ENCODE results near the gene DOCK9. TPM values are rescaled to one million over a fixed set of nuclear protein-coding genes. Genes with fewer than 3 reads are reported as not detected.

DOCK9 gene, protein sequence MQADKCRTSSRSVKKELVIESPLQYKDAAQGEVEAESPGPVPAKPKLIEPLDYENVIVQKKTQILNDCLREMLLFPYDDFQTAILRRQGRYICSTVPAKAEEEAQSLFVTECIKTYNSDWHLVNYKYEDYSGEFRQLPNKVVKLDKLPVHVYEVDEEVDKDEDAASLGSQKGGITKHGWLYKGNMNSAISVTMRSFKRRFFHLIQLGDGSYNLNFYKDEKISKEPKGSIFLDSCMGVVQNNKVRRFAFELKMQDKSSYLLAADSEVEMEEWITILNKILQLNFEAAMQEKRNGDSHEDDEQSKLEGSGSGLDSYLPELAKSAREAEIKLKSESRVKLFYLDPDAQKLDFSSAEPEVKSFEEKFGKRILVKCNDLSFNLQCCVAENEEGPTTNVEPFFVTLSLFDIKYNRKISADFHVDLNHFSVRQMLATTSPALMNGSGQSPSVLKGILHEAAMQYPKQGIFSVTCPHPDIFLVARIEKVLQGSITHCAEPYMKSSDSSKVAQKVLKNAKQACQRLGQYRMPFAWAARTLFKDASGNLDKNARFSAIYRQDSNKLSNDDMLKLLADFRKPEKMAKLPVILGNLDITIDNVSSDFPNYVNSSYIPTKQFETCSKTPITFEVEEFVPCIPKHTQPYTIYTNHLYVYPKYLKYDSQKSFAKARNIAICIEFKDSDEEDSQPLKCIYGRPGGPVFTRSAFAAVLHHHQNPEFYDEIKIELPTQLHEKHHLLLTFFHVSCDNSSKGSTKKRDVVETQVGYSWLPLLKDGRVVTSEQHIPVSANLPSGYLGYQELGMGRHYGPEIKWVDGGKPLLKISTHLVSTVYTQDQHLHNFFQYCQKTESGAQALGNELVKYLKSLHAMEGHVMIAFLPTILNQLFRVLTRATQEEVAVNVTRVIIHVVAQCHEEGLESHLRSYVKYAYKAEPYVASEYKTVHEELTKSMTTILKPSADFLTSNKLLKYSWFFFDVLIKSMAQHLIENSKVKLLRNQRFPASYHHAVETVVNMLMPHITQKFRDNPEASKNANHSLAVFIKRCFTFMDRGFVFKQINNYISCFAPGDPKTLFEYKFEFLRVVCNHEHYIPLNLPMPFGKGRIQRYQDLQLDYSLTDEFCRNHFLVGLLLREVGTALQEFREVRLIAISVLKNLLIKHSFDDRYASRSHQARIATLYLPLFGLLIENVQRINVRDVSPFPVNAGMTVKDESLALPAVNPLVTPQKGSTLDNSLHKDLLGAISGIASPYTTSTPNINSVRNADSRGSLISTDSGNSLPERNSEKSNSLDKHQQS (N-terminal part only)
- total RNA-seq, result 100 to 1,000 TPM; 129 to 132 TPM

DNA sequence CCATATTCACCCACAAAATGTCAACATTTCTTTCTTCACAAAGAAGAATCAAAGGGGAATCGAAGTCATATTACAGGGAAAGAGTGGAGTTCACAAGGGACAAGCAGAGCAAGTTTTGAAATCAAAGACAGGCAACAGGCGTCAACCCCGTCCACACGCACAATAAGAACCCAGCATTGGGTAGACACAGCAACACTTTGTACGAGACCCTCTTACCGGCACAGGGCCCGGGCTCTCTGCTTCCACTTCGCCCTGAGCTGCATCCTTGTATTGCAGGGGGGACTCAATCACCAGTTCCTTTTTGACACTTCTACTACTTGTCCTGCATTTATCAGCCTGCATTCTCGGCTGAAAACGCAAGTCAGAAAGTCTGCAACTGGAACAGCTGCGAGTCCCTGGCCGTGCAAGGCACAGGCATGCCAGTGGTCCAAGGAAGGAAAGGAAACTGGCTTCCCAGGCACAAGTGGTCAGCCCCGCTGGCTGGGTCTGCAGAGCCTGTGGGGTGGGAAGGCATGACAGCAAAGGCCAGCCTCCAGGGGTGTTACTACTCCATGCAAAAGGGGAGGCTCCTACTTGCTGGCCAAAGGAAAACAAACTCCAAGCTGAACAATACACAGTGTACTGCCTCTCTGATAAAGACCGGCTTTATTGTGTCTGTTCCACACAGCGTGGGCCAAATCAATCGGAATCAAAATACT lies at the start of gene DOCK9:
Gene DOCK9, minus strand, starts transcription at position 497 of the 698 bp plus-strand sequence. Its CDS starts 155 bp downstream, at position 342.
- no peak within 1 kb of the TSS for H3K4me3 Mint-ChIP-seq
- peaks cover 2% of the 10 kb centered on the region for H3K36me3 Mint-ChIP-seq (ENCODE audit: low read depth)
- no peak within 1 kb of the TSS for H3K27ac Mint-ChIP-seq
- CTCF ChIA-PET, result no interaction called here
- POLR2A ChIA-PET, result no interaction called here
- H3K9me3 Mint-ChIP-seq, result no peaks in the 10 kb centered on the region
- H3K4me1 Mint-ChIP-seq, result peaks cover 46% of the 10 kb centered on the region
- DNase-seq, result no peak
- H3K27me3 Mint-ChIP-seq, result no peaks in the 10 kb centered on the region

GRCh38 chr13:99027260-99027659 lies 49.4 kb upstream of the DOCK9 start:
- Mint-ChIP-seq H3K9me3 (peaks cover 5% of the 10 kb centered on the region), H3K4me1 (peaks cover 69% of the 10 kb centered on the region), H3K27ac (no peak overlapping the region), H3K4me3 (no peak overlapping the region), H3K27me3 (no peaks in the 10 kb centered on the region), H3K36me3 (ENCODE audit: low read depth) (peaks cover 35% of the 10 kb centered on the region)
- ChIA-PET CTCF (interaction anchor here (0.8 to 1.7 kb wide), 4 partner anchors 10 to 158 kb away, joined by 3 to 6 read pairs (median 4); no protein-coding TSS in a partner anchor), POLR2A (no interaction called here)
- DNase-seq, result no peak

- Mint-ChIP-seq H3K27ac (no peak overlapping the region), H3K27me3 (no peaks in the 10 kb centered on the region), H3K4me3 (no peak overlapping the region), H3K36me3 (ENCODE audit: low read depth) (peaks cover 31% of the 10 kb centered on the region), H3K9me3 (peaks cover 7% of the 10 kb centered on the region), H3K4me1 (peaks cover 49% of the 10 kb centered on the region)
- POLR2A ChIA-PET, result no interaction called here
- CTCF ChIA-PET, result no interaction called here
- no peak for DNase-seq
These were observed 45.1 kb upstream of the DOCK9 start for GRCh38 chr13:99022941-99023340.

GRCh38 chr13:99018418-99019180 lies 40.7 kb upstream of the DOCK9 start:
- ChIA-PET POLR2A (no interaction called here), CTCF (interaction anchor here (1.3 to 1.9 kb wide), 3 partner anchors 10 to 17 kb away, joined by 4 to 6 read pairs (median 5); no protein-coding TSS in a partner anchor)
- Mint-ChIP-seq H3K36me3 (ENCODE audit: low read depth) (peaks cover 33% of the 10 kb centered on the region), H3K27me3 (no peaks in the 10 kb centered on the region), H3K27ac (no peak overlapping the region), H3K4me3 (no peak overlapping the region), H3K9me3 (peaks cover 7% of the 10 kb centered on the region), H3K4me1 (peaks cover 35% of the 10 kb centered on the region)
- DNase-seq, result no peak

- POLR2A ChIA-PET, result no interaction called here
- H3K4me1 Mint-ChIP-seq, result peaks cover 33% of the 10 kb centered on the region
These were observed 38.0 kb upstream of the DOCK9 start for GRCh38 chr13:99015606-99016490.

GRCh38 chr13:99014522-99014921 lies 36.7 kb upstream of the DOCK9 start:
- H3K4me1 Mint-ChIP-seq, result peaks cover 40% of the 10 kb centered on the region

More at GRCh38 chr13:99015606-99016490, 38.0 kb upstream of the DOCK9 start:
- peaks cover 40% of the 10 kb centered on the region for H3K36me3 Mint-ChIP-seq (ENCODE audit: low read depth)
- no peak overlapping the region for H3K27ac Mint-ChIP-seq
- no peaks in the 10 kb centered on the region for H3K27me3 Mint-ChIP-seq
- CTCF ChIA-PET, result interaction anchor here (0.6 to 1.5 kb wide), 2 partner anchors 30 to 34 kb away, joined by 3 to 4 read pairs; no protein-coding TSS in a partner anchor
- peak; percentile 18 for DNase-seq
- peaks cover 7% of the 10 kb centered on the region for H3K9me3 Mint-ChIP-seq
- no peak overlapping the region for H3K4me3 Mint-ChIP-seq

GRCh38 chr13:99013951-99014350 lies 36.1 kb upstream of the DOCK9 start:
- H3K36me3 Mint-ChIP-seq (ENCODE audit: low read depth), result peaks cover 33% of the 10 kb centered on the region
- H3K4me3 Mint-ChIP-seq, result no peak overlapping the region
- H3K27me3 Mint-ChIP-seq, result no peaks in the 10 kb centered on the region
- H3K27ac Mint-ChIP-seq, result no peak overlapping the region
- ChIA-PET CTCF (interaction anchor here (1.1 to 1.8 kb wide), 4 partner anchors 13 to 42 kb away, joined by 3 to 4 read pairs (median 4); no protein-coding TSS in a partner anchor), POLR2A (no interaction called here)
- H3K9me3 Mint-ChIP-seq, result no peaks in the 10 kb centered on the region
- no peak for DNase-seq
- H3K4me1 Mint-ChIP-seq, result peaks cover 45% of the 10 kb centered on the region

More at GRCh38 chr13:99014522-99014921, 36.7 kb upstream of the DOCK9 start:
- Mint-ChIP-seq H3K9me3 (peaks cover 3% of the 10 kb centered on the region), H3K27me3 (no peaks in the 10 kb centered on the region), H3K36me3 (ENCODE audit: low read depth) (peaks cover 37% of the 10 kb centered on the region), H3K4me3 (no peak overlapping the region), H3K27ac (no peak overlapping the region)
- DNase-seq, result no peak
- CTCF ChIA-PET, result interaction anchor here (1.1 to 1.5 kb wide), 3 partner anchors 14 to 43 kb away, joined by 3 to 4 read pairs (median 4); no protein-coding TSS in a partner anchor
- POLR2A ChIA-PET, result no interaction called here

GRCh38 chr13:99012539-99012938 lies 34.7 kb upstream of the DOCK9 start:
- no peak for DNase-seq
- ChIA-PET CTCF (interaction anchor here (1.8 kb wide), 1 partner anchor 11 kb away, joined by 4 read pairs; no protein-coding TSS in a partner anchor), POLR2A (interaction anchor here (0.6 kb wide), 1 partner anchor 20 kb away, joined by 3 read pairs; no protein-coding TSS in a partner anchor)
- H3K27me3 Mint-ChIP-seq, result no peaks in the 10 kb centered on the region
- H3K36me3 Mint-ChIP-seq (ENCODE audit: low read depth), result peaks cover 27% of the 10 kb centered on the region
- H3K27ac Mint-ChIP-seq, result no peak overlapping the region
- peaks cover 40% of the 10 kb centered on the region for H3K4me1 Mint-ChIP-seq
- no peaks in the 10 kb centered on the region for H3K9me3 Mint-ChIP-seq
- H3K4me3 Mint-ChIP-seq, result no peak overlapping the region

- Mint-ChIP-seq H3K27ac (no peak overlapping the region), H3K4me3 (no peak overlapping the region), H3K4me1 (peaks cover 28% of the 10 kb centered on the region), H3K9me3 (no peaks in the 10 kb centered on the region), H3K36me3 (ENCODE audit: low read depth) (peaks cover 17% of the 10 kb centered on the region), H3K27me3 (no peaks in the 10 kb centered on the region)
- no peak for DNase-seq
- CTCF ChIA-PET, result interaction anchor here (0.9 to 1.9 kb wide), 2 partner anchors 10 to 24 kb away, joined by 6 read pairs; no protein-coding TSS in a partner anchor
- POLR2A ChIA-PET, result interaction anchor here (0.7 kb wide), 1 partner anchor 60 kb away, joined by 3 read pairs; no protein-coding TSS in a partner anchor
These were observed 32.2 kb upstream of the DOCK9 start for GRCh38 chr13:99009987-99010551.

- Mint-ChIP-seq H3K36me3 (ENCODE audit: low read depth) (peaks cover 17% of the 10 kb centered on the region), H3K9me3 (no peaks in the 10 kb centered on the region), H3K4me3 (no peak overlapping the region), H3K4me1 (peaks cover 32% of the 10 kb centered on the region), H3K27ac (no peak overlapping the region), H3K27me3 (no peaks in the 10 kb centered on the region)
- no peak for DNase-seq
- POLR2A ChIA-PET, result no interaction called here
- CTCF ChIA-PET, result no interaction called here
These were observed 30.7 kb upstream of the DOCK9 start for GRCh38 chr13:99008577-99008976.
